Gastrocnemius medialis (tissue), 4 donors: Measurements from ENCODE around the gene RNF40. TPM values are rescaled to one million over a fixed set of nuclear protein-coding genes. Genes with fewer than 3 reads are reported as not detected.

Experiments used
- ATAC-seq, 2 donors: fragments of 150-250 bp; one replicate each; pipeline ENCODE4 v1.9.1; 2016
- DNase-seq, 2 donors: peaks; one replicate each; pipeline ENCODE4 v3.0.0-alpha.2; 2019
- H3K27ac ChIP-seq, 4 donors: fragments of 200-600 bp; sonication (generic); 1 replicate in 1 of 4; 2 replicates in 3 of 4; pipeline ENCODE4 v1.5.1; 2016 to 2018; ENCODE audit warnings: mild to moderate bottlenecking in 2 of 4, moderate library complexity in 1 of 4
- H3K27me3 ChIP-seq, 3 donors: fragments of 200-600 bp; sonication (generic) in 2 of 3; 1 replicate in 1 of 3; 2 replicates in 2 of 3; pipeline versions ENCODE4 v1.5.1 to v1.6.0; 2016 to 2019; ENCODE audit warnings: mild to moderate bottlenecking in 1 of 3, moderate library complexity in 1 of 3
- H3K36me3 ChIP-seq, 2 donors: fragments of 200-600 bp; sonication (generic) in 1 of 2; one replicate each; pipeline ENCODE4 v1.5.1; 2017 to 2018
- H3K4me1 ChIP-seq, 2 donors: fragments of 200-600 bp; sonication (generic) in 1 of 2; one replicate each; pipeline ENCODE4 v1.5.1; 2016 to 2017; ENCODE audit warnings: mild to moderate bottlenecking in 2 of 2
- H3K4me3 ChIP-seq, 4 donors: fragments of 200-600 bp; sonication (generic) in 3 of 4; 1 replicate in 1 of 4; 2 replicates in 3 of 4; pipeline ENCODE4 v1.5.1; 2016 to 2019; ENCODE audit warnings: mild to moderate bottlenecking in 2 of 4
- H3K9me3 ChIP-seq, 3 donors: fragments of 200-600 bp; sonication (generic) in 2 of 3; 1 replicate in 1 of 3; 2 replicates in 2 of 3; pipeline ENCODE4 v1.5.1; 2016 to 2019
- POLR2A ChIP-seq, 2 donors: fragments of 450-650 bp; IDR thresholded peaks; one replicate each; pipeline ENCODE4 v1.6.1; 2017; ENCODE audit warnings: antibody characterized with exemption in 2 of 2, mild to moderate bottlenecking in 2 of 2, moderate library complexity in 2 of 2
- in situ Hi-C, 4 donors: fragments of 200-750 bp; cut with MboI; loops; one replicate each; pipeline versions ENCODE4 v1.15.0 to v1.8.0; 2017; ENCODE audit warnings: low sequenced_read_pairs in 4 of 4
- intact Hi-C: fragments of 100-400 bp; cut with DNase I; formaldehyde crosslinking; loops from one replicate; pipeline ENCODE4 v1.15.1; 2023; ENCODE audit warnings: low total_unique reads
- total RNA-seq, 4 donors: library from RNA; depleted of rRNA; stranded (reverse); fragments of >200 nt; gene quantifications; one replicate each; pipeline versions ENCODE4 v1.1.0 to v1.2.3, GENCODE V29; 2016
- TF ChIP-seq, protein P1 (sequence below), 5 experiments: fragments of 450-650 bp in 3 of 5; fragments of 200-600 bp in 2 of 5; sonication (generic) in 2 of 5; IDR thresholded peaks in 4 of 5; conservative IDR thresholded peaks in 1 of 5; 1 replicate in 4 of 5; 2 replicates in 1 of 5; pipeline ENCODE4 v1.5.1; 2016 to 2019; ENCODE audit warnings: antibody characterized with exemption in 5 of 5, mild to moderate bottlenecking in 3 of 5, moderate library complexity in 3 of 5

The RNF40 gene
- total RNA-seq, 4 donors from 2014 or later = 42.8 to 90.0 (median 57.0) TPM

DNA sequence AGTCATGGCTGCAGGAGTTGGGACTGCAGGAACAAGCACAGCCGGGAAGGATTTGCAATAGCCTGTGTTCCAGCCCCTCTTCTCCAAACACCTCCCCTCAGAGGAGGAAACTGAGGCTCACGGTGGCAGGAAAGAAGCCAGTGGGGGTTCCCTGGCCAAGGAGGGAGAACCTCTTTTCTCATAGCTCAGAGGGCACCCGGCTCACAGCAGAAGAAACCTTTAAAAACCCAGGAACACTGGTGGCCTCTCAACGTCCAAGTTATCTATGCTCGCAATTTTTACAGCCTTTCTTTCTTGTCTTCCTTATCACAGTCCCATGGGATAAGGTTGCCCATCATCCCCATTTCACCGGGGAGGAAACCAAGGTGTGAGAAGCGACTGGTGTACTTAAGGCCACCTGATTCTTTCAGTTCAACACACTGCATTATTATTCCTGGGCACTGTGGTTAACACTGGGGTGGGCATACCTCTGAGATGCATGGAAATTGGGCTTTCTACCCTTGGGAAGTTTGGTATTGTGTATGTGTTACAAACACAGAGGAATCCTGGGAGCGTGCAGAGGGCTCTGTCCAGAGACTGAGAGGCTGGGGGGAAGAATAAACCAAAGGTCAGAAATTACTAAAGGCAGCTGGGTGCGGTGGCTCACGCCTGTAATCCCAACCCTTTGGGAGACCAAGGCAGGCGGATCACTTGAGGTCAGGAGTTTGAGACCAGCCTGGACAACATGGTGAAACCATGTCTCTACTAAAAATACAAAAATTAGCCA is 25.7 kb downstream of the RNF40 start:
- intact Hi-C loops (loop anchor here (1.0 kb wide), 1 partner anchor 18 kb away; no protein-coding TSS in a partner anchor), in situ Hi-C loops (no loop called here)
- Histone ChIP-seq H3K9me3 (no peaks in the 10 kb centered on the region), H3K27ac (peak overlapping the region; percentile 80 to 95 (median 91)), H3K27me3 (no peaks in the 10 kb centered on the region), H3K4me1 (peaks cover 15 to 18% of the 10 kb centered on the region in 2 donors), H3K4me3 (peak overlapping the region; percentile 73 to 95 (median 87)), H3K36me3 (peaks cover 0 to 10% of the 10 kb centered on the region in 2 donors)
- no peak for DNase-seq
- peak in 1 of 2 donors; percentile 55 for ATAC-seq
- TF ChIP-seq POLR2A (IDR thresholded peaks at IDR 0.05) = no peak
- TF ChIP-seq, protein P1, sequence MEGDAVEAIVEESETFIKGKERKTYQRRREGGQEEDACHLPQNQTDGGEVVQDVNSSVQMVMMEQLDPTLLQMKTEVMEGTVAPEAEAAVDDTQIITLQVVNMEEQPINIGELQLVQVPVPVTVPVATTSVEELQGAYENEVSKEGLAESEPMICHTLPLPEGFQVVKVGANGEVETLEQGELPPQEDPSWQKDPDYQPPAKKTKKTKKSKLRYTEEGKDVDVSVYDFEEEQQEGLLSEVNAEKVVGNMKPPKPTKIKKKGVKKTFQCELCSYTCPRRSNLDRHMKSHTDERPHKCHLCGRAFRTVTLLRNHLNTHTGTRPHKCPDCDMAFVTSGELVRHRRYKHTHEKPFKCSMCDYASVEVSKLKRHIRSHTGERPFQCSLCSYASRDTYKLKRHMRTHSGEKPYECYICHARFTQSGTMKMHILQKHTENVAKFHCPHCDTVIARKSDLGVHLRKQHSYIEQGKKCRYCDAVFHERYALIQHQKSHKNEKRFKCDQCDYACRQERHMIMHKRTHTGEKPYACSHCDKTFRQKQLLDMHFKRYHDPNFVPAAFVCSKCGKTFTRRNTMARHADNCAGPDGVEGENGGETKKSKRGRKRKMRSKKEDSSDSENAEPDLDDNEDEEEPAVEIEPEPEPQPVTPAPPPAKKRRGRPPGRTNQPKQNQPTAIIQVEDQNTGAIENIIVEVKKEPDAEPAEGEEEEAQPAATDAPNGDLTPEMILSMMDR (IDR thresholded peaks at IDR 0.05 in 4 of 5, conservative IDR thresholded peaks at IDR 0.05 in 1 of 5) = peak in 1 of 5 experiments; percentile 4

DNA sequence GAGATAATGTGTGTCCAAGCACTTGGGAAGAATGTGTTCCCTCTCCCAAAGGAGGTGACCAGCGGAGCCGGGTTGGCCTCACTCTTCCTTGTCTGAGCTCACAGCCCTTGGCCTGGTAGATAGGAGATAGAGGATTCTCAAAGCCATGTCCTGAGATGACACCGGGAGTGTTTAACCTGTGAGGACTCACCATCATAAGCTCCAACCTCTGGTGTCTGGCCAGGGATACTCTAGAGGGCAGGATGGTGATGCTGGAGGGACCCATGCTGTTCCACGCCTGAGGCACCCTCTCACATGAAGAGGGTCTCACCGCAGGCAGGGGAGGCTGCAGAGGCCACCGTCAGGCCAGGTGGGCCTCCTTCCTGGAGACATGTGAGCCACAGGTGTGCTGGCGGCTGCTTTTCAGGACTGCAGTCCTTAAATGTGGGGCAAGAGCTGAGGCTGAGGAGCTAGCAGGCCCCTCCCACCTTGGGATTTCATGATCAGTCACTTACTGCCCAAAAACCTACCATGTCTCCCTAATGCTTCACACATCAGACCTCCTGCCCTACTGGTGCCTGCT is 31.5 kb downstream of the RNF40 start:
- no peaks in the 10 kb centered on the region for H3K36me3 ChIP-seq
- no peak for DNase-seq
- H3K27me3 ChIP-seq = no peaks in the 10 kb centered on the region
- in situ Hi-C loops = no loop called here
- H3K9me3 ChIP-seq = no peaks in the 10 kb centered on the region
- H3K4me1 ChIP-seq = peaks cover 3 to 4% of the 10 kb centered on the region in 2 donors
- intact Hi-C loops = no loop called here
- no peak overlapping the region for H3K27ac ChIP-seq
- TF ChIP-seq, protein P1 (IDR thresholded peaks at IDR 0.05 in 4 of 5, conservative IDR thresholded peaks at IDR 0.05 in 1 of 5) = no peak
- no peak for TF ChIP-seq POLR2A (IDR thresholded peaks at IDR 0.05)
- H3K4me3 ChIP-seq = no peak overlapping the region
- ATAC-seq = no peak

DNA sequence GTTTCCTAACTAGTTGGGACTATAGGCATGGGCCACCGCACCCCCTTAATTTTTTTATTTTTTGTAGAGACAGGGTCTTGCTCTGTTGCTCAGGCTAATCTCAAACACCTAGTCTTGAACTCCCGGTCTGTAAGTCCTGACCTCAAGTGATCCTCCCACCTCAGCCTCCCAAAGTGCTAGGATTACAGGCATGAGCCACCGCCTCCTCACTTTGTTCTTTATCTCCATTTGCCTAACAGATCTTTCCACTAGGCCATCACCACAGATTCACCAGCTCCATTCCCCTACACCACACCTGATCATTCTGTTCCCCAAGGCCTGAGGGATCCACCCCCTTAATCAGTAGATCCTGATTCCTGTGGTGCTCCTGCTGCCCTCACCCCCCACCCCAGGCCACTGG is 32.5 kb downstream of the RNF40 start:
- no peak for TF ChIP-seq POLR2A (IDR thresholded peaks at IDR 0.05)
- TF ChIP-seq, protein P1 (IDR thresholded peaks at IDR 0.05 in 4 of 5, conservative IDR thresholded peaks at IDR 0.05 in 1 of 5) = no peak
- H3K27me3 ChIP-seq = no peaks in the 10 kb centered on the region
- DNase-seq (no peak), ATAC-seq (no peak)
- intact Hi-C loops = no loop called here
- no peaks in the 10 kb centered on the region for H3K9me3 ChIP-seq
- H3K4me1 ChIP-seq = peaks cover 3 to 4% of the 10 kb centered on the region in 2 donors
- in situ Hi-C loops = no loop called here
- H3K36me3 ChIP-seq = no peaks in the 10 kb centered on the region
- H3K4me3 ChIP-seq = no peak overlapping the region
- H3K27ac ChIP-seq = peak overlapping the region in 1 of 4 donors; percentile 39

DNA sequence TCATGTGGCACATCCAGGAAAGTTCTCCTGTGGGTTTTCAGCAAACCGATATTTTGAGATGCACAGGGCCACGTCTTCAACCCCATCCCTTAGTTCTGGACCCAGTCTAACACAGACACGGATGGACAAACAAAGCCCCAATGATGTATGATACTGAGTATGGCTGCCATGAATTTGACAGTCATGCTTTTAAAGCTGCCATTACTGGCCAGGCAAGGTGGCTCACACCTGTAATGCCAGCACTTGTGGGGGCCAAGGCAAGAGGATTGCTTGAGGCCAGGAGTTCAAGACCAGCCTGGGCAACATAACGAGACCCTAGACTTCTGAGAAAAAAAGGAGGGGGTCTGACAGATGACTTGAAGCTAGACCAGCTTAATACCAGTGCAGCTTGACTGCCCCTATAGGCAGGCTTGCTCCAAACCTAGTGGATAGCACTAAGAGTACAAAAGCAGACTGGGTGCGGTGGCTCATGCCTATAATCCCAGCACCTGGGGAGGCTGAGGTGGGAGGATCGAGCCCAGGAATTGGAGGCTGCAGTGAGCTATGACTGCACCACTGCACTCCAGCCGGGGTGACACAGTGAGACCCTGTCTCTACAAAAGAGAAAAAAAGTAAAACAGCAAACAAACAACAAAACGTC is 35.7 kb downstream of the RNF40 start:
- Histone ChIP-seq H3K4me3 (no peak overlapping the region), H3K27ac (peak overlapping the region; percentile 82 to 91 (median 90)), H3K9me3 (no peaks in the 10 kb centered on the region), H3K36me3 (no peaks in the 10 kb centered on the region), H3K4me1 (peaks cover 3 to 4% of the 10 kb centered on the region in 2 donors), H3K27me3 (no peaks in the 10 kb centered on the region)
- in situ Hi-C loops = no loop called here
- no peak for DNase-seq
- intact Hi-C loops = no loop called here
- ATAC-seq = peak in 1 of 2 donors; percentile 16
- no peak for TF ChIP-seq POLR2A (IDR thresholded peaks at IDR 0.05)
- TF ChIP-seq, protein P1 (IDR thresholded peaks at IDR 0.05 in 4 of 5, conservative IDR thresholded peaks at IDR 0.05 in 1 of 5) = no peak
